NCI-H446 (cell line): ENCODE data around the gene OR52I2.
A peak's percentile ranks its signal among the peaks of the same experiment; 100 is the strongest.

ENCODE experiments used
- DNase-seq, 2 experiments: peaks; one replicate each; lab custom pipeline; 2025; lab: John Stamatoyannopoulos, UW

The OR52I2 gene

DNA sequence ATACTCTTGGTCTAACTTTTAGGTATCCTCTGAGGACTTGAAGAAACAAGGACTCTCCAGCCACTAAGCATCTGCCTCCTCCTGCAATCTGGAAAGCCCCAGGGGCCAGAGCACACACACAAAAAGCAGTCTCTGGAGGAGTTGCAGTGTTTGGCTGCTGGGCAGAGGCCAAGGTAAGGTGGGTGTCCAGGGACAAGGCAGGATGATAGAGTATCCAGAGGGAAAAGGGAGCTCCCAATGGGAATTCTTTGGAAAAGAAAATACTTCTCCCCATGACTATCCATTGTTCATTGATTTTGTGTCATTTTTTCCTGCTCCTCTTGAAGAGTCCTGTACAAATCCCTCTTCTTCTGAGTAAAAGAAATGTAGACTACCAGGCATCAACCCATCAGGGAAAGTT lies at the start of gene OR52I2:
Gene OR52I2, plus strand, starts transcription at position 301 of the 400 bp plus-strand sequence.
- DNase-seq, result no peak

DNA sequence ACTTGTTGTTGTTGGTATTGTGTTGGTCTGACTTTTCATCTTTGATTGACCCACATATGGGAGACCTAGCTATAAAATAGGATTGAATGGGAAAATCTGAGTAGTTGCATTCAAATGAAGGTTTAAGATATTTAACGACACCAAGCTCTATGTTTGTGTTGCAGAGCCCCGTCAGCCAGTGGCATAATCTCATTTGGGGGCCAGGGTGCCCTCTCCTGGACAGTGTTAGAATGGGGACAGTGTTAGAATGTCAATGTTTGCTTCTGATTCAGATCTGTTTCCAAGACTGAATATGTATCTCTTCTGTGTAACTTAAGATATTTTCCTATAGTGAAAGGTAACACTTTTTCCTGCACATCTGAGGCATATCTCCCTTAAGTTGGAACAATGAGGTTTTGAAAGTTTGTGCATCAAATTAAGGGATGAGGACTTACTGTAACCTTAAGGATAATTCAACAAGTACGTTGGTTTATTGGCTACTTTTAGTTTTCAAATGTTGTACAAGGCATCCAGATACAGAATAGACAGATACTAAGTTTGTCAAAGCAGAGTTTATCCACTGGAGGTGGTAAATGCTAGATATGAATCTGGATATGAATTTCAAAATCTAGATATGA lies 41.8 kb upstream of the OR52I2 start:
- peak; percentile 9 to 43 for DNase-seq

GRCh38 chr11:4541071-4541470 lies 40.5 kb upstream of the OR52I2 start:
- no peak for DNase-seq

- DNase-seq, result no peak
These were observed 38.0 kb upstream of the OR52I2 start for GRCh38 chr11:4543561-4543960.

GRCh38 chr11:4544891-4545290 lies 36.7 kb upstream of the OR52I2 start, which contains the start of gene OR52M1:
OR52M1 (plus strand) TSS chr11:4545191; CDS start chr11:4545191, 0 bp downstream.
- no peak for DNase-seq

GRCh38 chr11:4546878-4547277 lies 34.7 kb upstream of the OR52I2 start:
- no peak for DNase-seq

- DNase-seq, result no peak
These were observed 34.1 kb upstream of the OR52I2 start for GRCh38 chr11:4547416-4547815.

GRCh38 chr11:4551346-4551979 lies 30.1 kb upstream of the OR52I2 start:
- no peak for DNase-seq

DNA sequence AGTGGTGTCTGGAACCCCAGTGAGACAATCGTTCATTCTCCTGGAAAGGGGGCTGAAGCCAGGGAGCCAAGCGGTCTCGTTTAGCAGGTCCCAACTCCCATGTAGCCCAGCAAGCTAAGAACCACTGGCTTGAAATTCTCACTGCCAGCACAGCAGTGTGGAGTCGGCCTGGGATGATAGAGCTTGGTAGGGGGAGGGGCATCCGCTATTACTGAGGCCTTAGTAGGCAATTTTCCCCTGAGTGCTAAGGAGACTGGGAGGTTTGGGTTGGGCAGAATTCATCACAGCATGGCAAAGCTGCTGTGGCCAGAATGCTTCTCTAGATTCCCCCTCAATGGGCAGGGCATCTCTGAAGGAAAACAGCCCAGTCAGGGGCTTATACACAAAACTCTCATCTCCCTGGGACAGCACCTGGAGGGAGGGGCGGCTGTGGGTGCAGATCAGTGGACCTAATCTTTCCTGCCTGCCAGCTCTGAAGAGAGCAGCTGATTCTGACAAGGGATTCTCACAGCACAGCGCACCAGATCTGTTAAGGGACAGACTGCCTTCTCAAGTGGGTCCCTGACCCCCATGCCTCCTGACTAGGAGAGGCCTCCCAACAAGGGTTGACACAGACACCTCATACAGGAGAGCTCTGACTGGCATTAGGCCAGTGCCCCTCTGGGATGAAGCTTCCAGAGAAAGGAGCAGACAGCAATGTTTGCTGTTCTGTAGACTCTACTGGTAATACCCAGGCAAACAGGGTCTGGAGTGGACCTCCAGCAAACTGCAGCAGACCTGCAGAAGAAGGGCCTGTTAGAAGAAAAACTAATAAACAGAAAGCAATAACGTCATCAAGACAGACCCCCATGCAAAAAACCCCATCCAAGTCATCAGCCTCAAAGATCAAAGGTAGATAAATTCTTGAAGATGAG lies 21.8 kb upstream of the OR52I2 start:
- DNase-seq, result no peak

DNA sequence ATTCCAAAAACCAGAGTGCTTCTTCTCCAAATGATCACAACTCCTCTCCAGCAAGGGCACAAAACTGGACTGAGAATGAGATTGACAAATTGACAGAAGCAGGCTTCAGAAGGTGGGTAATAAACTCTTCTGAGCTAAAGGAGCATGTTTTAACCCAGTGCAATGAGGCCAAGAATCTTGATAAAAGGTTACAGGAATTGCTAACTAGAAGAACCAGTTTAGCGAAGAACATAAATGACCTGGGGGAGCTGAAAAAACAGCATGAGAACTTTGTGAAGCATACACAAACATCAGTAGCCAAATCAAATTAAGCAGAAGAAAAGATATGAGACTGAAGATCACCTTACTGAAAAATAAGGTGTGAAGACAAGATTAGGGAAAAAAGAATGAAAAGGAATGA lies 21.1 kb upstream of the OR52I2 start:
- DNase-seq, result no peak

- DNase-seq, result no peak
These were observed 16.2 kb upstream of the OR52I2 start for GRCh38 chr11:4565371-4565770.

GRCh38 chr11:4569075-4569474 lies 12.5 kb upstream of the OR52I2 start:
- no peak for DNase-seq

DNA sequence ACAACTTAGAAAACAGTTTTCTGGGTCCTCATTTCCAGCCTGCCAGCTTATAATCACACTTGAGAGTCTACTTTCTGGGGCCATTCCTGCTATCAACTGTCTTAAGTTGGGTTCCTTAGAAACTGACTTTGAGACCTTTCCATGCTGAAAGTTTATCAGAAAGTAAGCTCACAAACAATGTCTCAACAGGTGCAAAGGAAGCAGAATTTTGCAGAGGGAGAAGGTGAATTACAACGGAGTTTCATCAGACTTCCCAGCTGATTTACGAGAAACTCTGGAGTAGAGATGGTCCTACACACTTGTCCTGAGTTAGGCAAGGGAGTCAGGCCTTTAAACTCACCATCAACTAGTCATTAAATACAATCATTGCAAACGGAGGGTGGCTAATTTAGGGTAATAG lies 4.7 kb upstream of the OR52I2 start:
- no peak for DNase-seq

- DNase-seq, result no peak
These were observed 3.8 kb upstream of the OR52I2 start for GRCh38 chr11:4577761-4578160.

- DNase-seq, result no peak
These were observed 2.9 kb upstream of the OR52I2 start for GRCh38 chr11:4578624-4579023.

DNA sequence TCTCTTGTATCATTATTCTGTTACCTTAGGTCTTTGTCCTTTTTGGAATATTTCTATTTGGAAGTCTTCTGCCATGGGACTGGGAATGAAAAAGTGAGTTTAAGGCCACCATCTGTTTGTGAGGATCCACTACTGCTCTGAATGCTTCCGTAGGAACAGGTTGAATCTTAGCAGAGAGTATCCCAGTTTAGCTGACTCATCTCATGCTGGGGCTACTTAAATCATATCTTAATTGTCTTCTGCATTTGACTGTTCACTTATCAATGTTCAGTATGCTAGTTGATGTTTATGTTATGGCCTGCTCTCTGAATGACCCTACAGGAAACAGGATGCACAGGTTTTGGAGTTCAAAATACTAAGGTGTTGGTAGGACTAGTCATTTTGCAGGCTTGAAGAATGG lies 1.4 kb upstream of the OR52I2 start:
- DNase-seq, result no peak

DNA sequence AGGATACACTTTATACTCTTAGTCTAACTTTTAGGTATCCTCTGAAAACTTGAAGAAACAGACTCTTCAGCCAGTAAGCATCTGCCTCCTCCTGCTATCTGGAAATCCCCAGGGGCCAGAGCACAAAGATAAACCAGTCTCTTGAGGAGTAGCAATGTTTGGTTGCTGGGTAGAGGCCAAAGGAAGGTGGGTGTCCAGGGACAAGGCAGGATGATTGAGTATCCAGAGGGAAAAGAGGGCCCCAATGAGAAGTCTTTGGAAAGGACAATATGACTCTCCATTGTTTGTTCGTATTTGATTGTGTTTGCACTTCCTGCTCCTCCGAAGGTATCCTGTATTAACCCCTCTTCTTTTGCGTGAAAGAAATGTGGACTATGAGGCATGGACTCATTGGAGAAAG lies 7.5 kb downstream of the OR52I2 start:
- no peak for DNase-seq

DNA sequence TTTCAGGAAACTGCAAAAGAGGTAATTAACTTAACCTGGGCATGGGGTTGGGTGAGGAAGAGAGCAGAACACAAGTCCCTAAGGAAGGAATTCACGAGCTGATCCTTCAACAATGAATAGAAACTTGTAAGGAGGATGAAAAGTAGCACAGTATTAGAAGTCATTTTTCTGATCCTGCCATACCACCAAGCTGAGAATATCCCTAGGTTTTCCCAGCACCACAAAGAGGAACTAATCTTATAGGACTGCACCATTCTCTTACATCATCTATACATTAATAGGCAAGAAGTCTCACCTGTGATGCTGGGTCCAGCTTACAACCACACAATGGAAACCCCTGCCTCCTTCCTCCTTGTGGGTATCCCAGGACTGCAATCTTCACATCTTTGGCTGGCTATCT lies 12.2 kb downstream of the OR52I2 start, which contains the start of gene OR52I1:
Gene OR52I1, plus strand, starts transcription at position 301 of the 400 bp plus-strand sequence. Its CDS starts 0 bp downstream, at position 301.
- DNase-seq, result no peak

DNA sequence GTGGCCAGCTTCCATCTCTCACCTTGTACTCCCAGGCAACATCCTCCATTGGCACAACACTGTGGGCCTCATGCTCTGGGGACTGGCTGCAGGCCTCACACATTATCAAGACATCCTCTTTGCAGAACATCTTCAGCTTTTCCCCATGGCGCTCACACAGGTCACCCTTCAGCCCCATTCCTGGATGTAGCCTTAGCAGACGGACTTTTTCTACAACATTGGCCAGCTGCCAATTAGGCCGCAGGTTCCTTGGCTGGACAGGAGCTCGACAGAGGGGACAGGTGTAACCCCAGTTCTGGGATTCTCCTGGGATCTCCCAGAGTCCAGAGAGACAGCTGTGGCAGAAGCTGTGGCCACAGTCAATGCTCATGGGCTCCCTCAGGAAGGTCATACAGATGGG lies 23.5 kb downstream of the OR52I2 start:
- DNase-seq, result no peak

- no peak for DNase-seq
These were observed 24.9 kb downstream of the OR52I2 start for GRCh38 chr11:4606231-4607015.

DNA sequence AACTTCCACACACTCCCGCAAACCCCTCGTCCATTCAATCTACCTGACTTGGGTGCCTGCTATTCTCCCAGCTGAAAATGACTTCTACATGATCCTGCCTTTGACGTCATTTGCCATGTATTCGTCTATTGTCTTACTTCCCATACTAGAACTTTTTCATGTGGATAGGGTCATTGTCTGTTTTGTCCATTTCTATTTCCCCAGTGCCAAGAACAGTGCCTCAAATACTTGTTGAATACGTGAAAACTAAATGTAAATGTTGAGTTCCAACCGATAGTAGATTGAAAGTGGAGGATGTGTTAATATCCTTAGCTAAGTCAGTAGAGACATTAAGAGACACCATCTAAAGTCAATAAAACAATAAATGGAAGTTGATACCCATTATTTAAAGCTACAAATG lies 25.6 kb downstream of the OR52I2 start:
- DNase-seq, result no peak
